Measurements from ENCODE around the gene NAA50. TPM values are rescaled to one million over a fixed set of nuclear protein-coding genes. Genes with fewer than 3 reads are reported as not detected.

Gene NAA50
- total and polyA plus RNA-seq, 2 of the 13 experiments (the other 11 are each of a cell fraction or from before 2014, with no cell fraction given): 30.2 to 233 TPM

DNA sequence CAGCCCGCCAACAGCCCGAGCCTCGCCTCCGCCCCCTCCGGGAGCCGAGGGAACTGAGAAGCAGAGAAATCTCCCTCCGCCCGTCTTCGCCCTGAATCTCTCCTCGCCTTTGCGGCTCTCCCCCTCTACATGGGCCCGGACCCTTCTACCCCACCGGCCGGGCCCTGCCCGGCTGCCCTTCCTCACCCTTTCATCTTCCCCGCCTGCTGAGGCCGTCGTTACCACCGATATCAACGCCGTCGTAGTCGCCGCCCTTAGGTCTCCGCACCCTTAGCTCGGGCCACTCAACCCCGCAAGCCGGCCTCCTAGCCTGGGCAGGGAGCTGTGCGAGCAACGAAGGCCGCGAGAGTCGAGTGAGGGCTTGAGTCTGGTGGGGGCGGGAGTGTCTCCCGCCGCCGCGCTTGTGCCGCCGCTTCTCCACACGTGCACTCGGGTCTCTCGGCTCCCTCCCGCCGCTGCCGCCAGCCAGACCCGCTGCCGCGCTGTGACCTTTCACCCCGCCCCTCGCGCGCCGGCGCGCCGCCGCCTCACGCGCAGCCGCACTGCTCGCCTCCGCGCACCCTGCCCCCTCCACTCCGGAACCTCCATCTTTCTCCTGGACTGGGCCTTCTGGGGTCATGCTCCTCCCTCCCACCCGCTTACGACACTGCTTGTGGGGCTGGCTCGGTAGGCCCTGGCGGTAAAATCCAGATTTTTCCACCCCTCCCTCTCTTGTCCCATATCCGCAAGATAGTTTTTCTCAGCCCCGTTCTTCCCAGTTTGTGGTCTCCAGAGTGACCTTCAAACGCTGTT lies at the start of gene NAA50 (continued):
- TF ChIP-seq, protein P1, sequence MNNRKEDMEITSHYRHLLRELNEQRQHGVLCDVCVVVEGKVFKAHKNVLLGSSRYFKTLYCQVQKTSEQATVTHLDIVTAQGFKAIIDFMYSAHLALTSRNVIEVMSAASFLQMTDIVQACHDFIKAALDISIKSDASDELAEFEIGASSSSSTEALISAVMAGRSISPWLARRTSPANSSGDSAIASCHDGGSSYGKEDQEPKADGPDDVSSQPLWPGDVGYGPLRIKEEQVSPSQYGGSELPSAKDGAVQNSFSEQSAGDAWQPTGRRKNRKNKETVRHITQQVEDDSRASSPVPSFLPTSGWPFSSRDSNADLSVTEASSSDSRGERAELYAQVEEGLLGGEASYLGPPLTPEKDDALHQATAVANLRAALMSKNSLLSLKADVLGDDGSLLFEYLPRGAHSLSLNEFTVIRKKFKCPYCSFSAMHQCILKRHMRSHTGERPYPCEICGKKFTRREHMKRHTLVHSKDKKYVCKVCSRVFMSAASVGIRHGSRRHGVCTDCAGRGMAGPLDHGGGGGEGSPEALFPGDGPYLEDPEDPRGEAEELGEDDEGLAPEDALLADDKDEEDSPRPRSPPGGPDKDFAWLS (CRISPR knock-in tag; IDR thresholded peaks at IDR 0.05; ENCODE audit: borderline replicate concordance): no peak
- 0 out of 2 replicates have a peak, but pooled peaks have one; percentile 8 for TF ChIP-seq ELF3 (CRISPR knock-in tag; IDR thresholded peaks at IDR 0.05)
- TF ChIP-seq, protein P2, sequence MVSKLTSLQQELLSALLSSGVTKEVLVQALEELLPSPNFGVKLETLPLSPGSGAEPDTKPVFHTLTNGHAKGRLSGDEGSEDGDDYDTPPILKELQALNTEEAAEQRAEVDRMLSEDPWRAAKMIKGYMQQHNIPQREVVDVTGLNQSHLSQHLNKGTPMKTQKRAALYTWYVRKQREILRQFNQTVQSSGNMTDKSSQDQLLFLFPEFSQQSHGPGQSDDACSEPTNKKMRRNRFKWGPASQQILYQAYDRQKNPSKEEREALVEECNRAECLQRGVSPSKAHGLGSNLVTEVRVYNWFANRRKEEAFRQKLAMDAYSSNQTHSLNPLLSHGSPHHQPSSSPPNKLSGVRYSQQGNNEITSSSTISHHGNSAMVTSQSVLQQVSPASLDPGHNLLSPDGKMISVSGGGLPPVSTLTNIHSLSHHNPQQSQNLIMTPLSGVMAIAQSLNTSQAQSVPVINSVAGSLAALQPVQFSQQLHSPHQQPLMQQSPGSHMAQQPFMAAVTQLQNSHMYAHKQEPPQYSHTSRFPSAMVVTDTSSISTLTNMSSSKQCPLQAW (CRISPR knock-in tag; IDR thresholded peaks at IDR 0.05): peak; percentile 48

DNA sequence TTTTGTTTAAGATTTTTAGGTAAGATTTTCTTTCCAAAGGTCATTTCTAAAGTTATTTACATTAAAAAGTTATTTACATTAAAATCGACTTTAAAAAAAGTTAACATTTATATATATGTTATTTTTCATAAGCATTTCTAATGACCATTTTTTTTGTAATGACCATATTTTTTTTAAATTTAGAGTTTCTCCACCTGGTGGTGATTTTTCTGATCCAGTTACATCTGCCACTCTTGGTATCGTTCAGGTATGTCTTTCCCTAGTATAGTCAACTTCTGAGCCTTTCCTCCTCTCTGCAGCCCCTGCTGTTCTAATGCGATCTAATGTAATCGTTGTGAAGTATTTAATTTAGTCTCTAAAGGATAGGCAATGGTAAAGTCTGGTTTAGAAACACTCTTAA lies 49.6 kb upstream of the NAA50 start:
- Histone ChIP-seq H3K79me2 (ENCODE audit: insufficient read depth, low read length) (no peaks in the 10 kb centered on the region), H3K4me1 (ENCODE audit: insufficient read depth, low read length) (no peaks in the 10 kb centered on the region), H3K4me2 (ENCODE audit: low read depth, low read length) (no peak overlapping the region), H3K9me3 (ENCODE audit: low read length) (no peaks in the 10 kb centered on the region), H4K20me1 (ENCODE audit: insufficient read depth, low read length) (no peaks in the 10 kb centered on the region), H3K4me3 (replicated peaks in 1 of 3; ENCODE audit: insufficient read depth in 1 of 3, low read depth in 2 of 3, low read length in 3 of 3) (no peak overlapping the region), H3K27ac (ENCODE audit: extremely low read length, insufficient read depth, low read length) (no peak overlapping the region), H3K36me3 (replicated peaks in 1 of 2; ENCODE audit: control insufficient read depth in 1 of 2, insufficient read depth in 2 of 2, low read length in 2 of 2) (peaks cover 4 to 37% of the 10 kb centered on the region in 2 experiments; a peak in 3 of 5 replicates), H3K27me3 (ENCODE audit: control insufficient read depth in 1 of 2, insufficient read depth in 2 of 2, low read length in 2 of 2) (no peaks in the 10 kb centered on the region), H3K9ac (ENCODE audit: insufficient read depth, low read depth, low read length) (no peak overlapping the region), H2AFZ (ENCODE audit: low read length) (no peak overlapping the region)
- ATAC-seq: no peak
- intact Hi-C loops (cut with micrococcal nuclease; ENCODE audit: unreplicated experiment) (no loop called here), in situ Hi-C loops (cut with HindIII; ENCODE audit: extremely low pct_ligation_motif_present, low pct_unique_long_range_greater_than_20kb) (no loop called here)
- TF ChIP-seq, protein P3, sequence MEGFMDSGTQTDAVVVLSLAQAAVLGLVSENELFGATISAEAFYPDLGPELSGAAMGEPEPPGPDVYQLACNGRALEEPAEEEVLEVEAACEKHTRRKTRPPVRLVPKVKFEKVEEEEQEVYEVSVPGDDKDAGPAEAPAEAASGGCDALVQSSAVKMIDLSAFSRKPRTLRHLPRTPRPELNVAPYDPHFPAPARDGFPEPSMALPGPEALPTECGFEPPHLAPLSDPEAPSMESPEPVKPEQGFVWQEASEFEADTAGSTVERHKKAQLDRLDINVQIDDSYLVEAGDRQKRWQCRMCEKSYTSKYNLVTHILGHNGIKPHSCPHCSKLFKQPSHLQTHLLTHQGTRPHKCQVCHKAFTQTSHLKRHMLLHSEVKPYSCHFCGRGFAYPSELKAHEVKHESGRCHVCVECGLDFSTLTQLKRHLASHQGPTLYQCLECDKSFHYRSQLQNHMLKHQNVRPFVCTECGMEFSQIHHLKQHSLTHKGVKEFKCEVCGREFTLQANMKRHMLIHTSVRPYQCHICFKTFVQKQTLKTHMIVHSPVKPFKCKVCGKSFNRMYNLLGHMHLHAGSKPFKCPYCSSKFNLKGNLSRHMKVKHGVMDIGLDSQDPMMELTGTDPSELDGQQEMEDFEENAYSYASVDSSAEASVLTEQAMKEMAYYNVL (CRISPR knock-in tag; IDR thresholded peaks at IDR 0.05; ENCODE audit: borderline replicate concordance): no peak
- TF ChIP-seq XBP1 (CRISPR knock-in tag; IDR thresholded peaks at IDR 0.05) (no peak), FOXO1 (CRISPR knock-in tag; IDR thresholded peaks at IDR 0.05) (no peak), ZNF121 (CRISPR knock-in tag; IDR thresholded peaks at IDR 0.05) (no peak), KAT2B (IDR thresholded peaks at IDR 0.05; ENCODE audit: borderline replicate concordance, low read depth, low read length) (no peak)
- TF ChIP-seq, protein P4, sequence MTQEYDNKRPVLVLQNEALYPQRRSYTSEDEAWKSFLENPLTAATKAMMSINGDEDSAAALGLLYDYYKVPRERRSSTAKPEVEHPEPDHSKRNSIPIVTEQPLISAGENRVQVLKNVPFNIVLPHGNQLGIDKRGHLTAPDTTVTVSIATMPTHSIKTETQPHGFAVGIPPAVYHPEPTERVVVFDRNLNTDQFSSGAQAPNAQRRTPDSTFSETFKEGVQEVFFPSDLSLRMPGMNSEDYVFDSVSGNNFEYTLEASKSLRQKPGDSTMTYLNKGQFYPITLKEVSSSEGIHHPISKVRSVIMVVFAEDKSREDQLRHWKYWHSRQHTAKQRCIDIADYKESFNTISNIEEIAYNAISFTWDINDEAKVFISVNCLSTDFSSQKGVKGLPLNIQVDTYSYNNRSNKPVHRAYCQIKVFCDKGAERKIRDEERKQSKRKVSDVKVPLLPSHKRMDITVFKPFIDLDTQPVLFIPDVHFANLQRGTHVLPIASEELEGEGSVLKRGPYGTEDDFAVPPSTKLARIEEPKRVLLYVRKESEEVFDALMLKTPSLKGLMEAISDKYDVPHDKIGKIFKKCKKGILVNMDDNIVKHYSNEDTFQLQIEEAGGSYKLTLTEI (CRISPR knock-in tag; conservative IDR thresholded peaks at IDR 0.05): no peak
- no peak for DNase-seq (ENCODE audit: low spot score)
- no TSS peak for BruUV-seq (replicated peaks)
- no peak for FAIRE-seq
- 84% methylated on average over 4 of the region's 4 CpGs for WGBS (ENCODE audit: low lambda C conversion rate)
- ChIA-PET CTCF (ENCODE audit: low intra/inter-chr PET ratio, low total read pairs) (interaction anchor here (1.1 kb wide), 1 partner anchor 59 kb away, joined by 3 read pairs; no protein-coding TSS in a partner anchor), POLR2A (no interaction called here)

Measured in HepG2 (cell line).